Testis (tissue), 2 donors: ENCODE results near the gene GSG1L.

ENCODE experiments used
- CTCF ChIP-seq, 3 experiments: fragments of 450-650 bp in 2 of 3; fragments of 200-600 bp in 1 of 3; sonication (generic) in 1 of 3; IDR thresholded peaks; one replicate each; pipeline ENCODE4 v1.5.1; 2016 to 2019; ENCODE audit warnings: antibody characterized with exemption in 3 of 3, mild to moderate bottlenecking in 2 of 3, moderate library complexity in 1 of 3
- POLR2A ChIP-seq: fragments of 450-650 bp; IDR thresholded peaks from one replicate; pipeline ENCODE4 v1.6.1; 2017; ENCODE audit warnings: antibody characterized with exemption, mild to moderate bottlenecking, moderate library complexity

GRCh38 chr16:27943766-27944165 lies 119.7 kb downstream of the GSG1L start:
- TF ChIP-seq CTCF (IDR thresholded peaks at IDR 0.05) (no peak), POLR2A (no peak)
